HG03354 (cell line): ENCODE measurements around the gene SLC29A4.

Experiments used
- ATAC-seq: cut with Tn5 transposase; IDR thresholded peaks from one replicate; pipeline ENCODE4 v1.9.1; 2021; ENCODE audit warnings: mild to moderate bottlenecking; ENCODE audit not compliant: unreplicated experiment, poor library complexity, severe bottlenecking

Gene SLC29A4

GRCh38 chr7:5349005-5349380 lies 66.2 kb downstream of the SLC29A4 start:
- no peak for ATAC-seq

- no peak for ATAC-seq
These were observed 66.9 kb downstream of the SLC29A4 start for GRCh38 chr7:5349437-5350173.

GRCh38 chr7:5350174-5350463 lies 67.4 kb downstream of the SLC29A4 start:
- no peak for ATAC-seq

GRCh38 chr7:5350600-5351385 lies 68.0 kb downstream of the SLC29A4 start:
- no peak for ATAC-seq

- no peak for ATAC-seq
These were observed 68.9 kb downstream of the SLC29A4 start for GRCh38 chr7:5351507-5352265.

GRCh38 chr7:5352440-5353010 lies 69.8 kb downstream of the SLC29A4 start:
- ATAC-seq, result no peak

GRCh38 chr7:5354460-5355232 lies 71.9 kb downstream of the SLC29A4 start:
- ATAC-seq, result no peak
